Measurements from ENCODE around the gene DDB1. TPM values are rescaled to one million over a fixed set of nuclear protein-coding genes. Genes with fewer than 3 reads are reported as not detected.

The DDB1 gene
- total and polyA plus RNA-seq, 2 of the 13 experiments (the other 11 are each of a cell fraction or from before 2014, with no cell fraction given): 217 to 266 TPM

- TF ChIP-seq ZBTB37 (CRISPR knock-in tag; IDR thresholded peaks at IDR 0.05): no peak
- TF ChIP-seq NAIF1 (CRISPR knock-in tag; IDR thresholded peaks at IDR 0.05; ENCODE audit: borderline replicate concordance): no peak
- TF ChIP-seq CC2D1A (CRISPR knock-in tag; IDR thresholded peaks at IDR 0.05): no peak
- no peak for TF ChIP-seq ZSCAN12 (CRISPR knock-in tag; IDR thresholded peaks at IDR 0.05)
- peak; percentile 74 for TF ChIP-seq CEBPG (CRISPR knock-in tag; IDR thresholded peaks at IDR 0.05)
- no peak for TF ChIP-seq ZNF530 (CRISPR knock-in tag; IDR thresholded peaks at IDR 0.05; ENCODE audit: low read depth)
- no peak for TF ChIP-seq ARNTL (CRISPR knock-in tag; IDR thresholded peaks at IDR 0.05)
- TF ChIP-seq SIN3A (IDR thresholded peaks at IDR 0.05; ENCODE audit: borderline replicate concordance, low read depth, low read length): no peak
- TF ChIP-seq CENPX (CRISPR knock-in tag; IDR thresholded peaks at IDR 0.05): no peak
- no peak for TF ChIP-seq DNMT1 (CRISPR knock-in tag; IDR thresholded peaks at IDR 0.05)
- no peak for TF ChIP-seq HHEX (CRISPR knock-in tag; IDR thresholded peaks at IDR 0.05)
- TF ChIP-seq FOXK2 (IDR thresholded peaks at IDR 0.05): no peak
- no peak for TF ChIP-seq RFX1 (IDR thresholded peaks at IDR 0.05)
- no peak for TF ChIP-seq TBL1XR1 (IDR thresholded peaks at IDR 0.05; ENCODE audit: borderline replicate concordance, low read length, partially characterized antibody)
- no peak for TF ChIP-seq ZNF83 (CRISPR knock-in tag; IDR thresholded peaks at IDR 0.05; ENCODE audit: borderline replicate concordance)
- no peak for TF ChIP-seq KLF12 (CRISPR knock-in tag; IDR thresholded peaks at IDR 0.05; ENCODE audit: borderline replicate concordance)
- no peak for TF ChIP-seq RERE (CRISPR knock-in tag; IDR thresholded peaks at IDR 0.05; ENCODE audit: low read depth)
- TF ChIP-seq ZFAT (CRISPR knock-in tag; conservative IDR thresholded peaks at IDR 0.05): no peak
- TF ChIP-seq HNRNPL (IDR thresholded peaks at IDR 0.05; ENCODE audit: low read depth, low read length): no peak
- TF ChIP-seq ZMYM2 (CRISPR knock-in tag; IDR thresholded peaks at IDR 0.05): 0 out of 2 replicates have a peak, but pooled peaks have one; percentile 56
- TF ChIP-seq ZBTB7A (CRISPR knock-in tag; IDR thresholded peaks at IDR 0.05): 0 out of 2 replicates have a peak, but pooled peaks have one; percentile 31
- no peak for TF ChIP-seq CCAR2 (optimal IDR thresholded peaks at IDR 0.05; ENCODE audit: low read depth, low read length)
These were observed 67.5 kb downstream of the DDB1 start (continued) for GRCh38 chr11:61265357-61265756.
